Brain pericyte (primary cell): Measurements from ENCODE around the gene DNAJC19.
"Not testable (repeated sequence)": the region's sequence is repeated elsewhere in the genome, so short reads cannot be mapped to it uniquely, and the experiment has no call there.

Experiments used
- DNase-seq: peaks from one replicate; pipeline ENCODE4 v3.0.0-alpha.2; 2012; ENCODE audit warnings: low read depth, low spot score

DNAJC19 gene

DNA sequence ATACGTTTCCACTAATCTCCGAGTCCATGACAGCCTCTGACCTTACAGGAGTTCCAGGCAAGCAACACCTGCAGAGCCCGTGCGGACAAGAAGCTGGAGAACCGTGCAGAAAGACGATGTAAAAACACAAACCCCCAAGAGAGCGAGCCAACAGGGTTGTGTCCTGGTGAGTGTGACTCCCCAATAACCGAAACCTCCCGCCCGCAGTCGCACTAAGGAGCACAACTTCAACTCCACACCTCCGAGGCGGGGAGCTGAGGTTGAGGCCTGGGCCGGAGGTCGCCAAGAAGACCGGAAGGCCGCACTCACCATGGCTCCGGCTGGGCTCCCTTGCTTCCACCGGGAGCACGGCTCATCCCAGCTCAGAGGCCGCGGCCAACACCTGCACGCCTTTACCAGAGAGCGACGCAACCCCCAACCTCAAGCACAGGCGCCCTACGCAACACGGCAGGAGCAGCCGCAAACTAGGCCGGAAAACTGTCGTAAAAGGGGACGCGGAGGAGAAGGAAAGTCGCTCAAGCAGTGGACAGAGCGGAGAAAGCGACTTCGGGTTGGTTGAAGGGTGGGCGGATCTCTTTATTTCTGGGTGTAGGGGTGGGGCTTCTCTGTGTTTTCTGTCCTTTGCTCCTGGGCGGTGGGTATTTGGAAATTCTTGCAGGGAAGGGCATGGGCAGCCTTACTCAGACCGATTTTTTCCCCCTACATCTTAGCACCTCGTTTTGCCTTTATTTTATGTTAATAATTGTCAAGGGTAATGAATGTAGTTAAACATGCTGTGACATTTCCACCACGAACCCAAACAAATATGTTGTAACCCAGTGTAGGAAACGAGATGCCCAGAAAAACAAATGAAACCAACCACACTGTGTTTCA is at the start of gene DNAJC19:
Gene DNAJC19 (minus strand): TSS at position 446 of the 873 bp plus-strand sequence. CDS start 134 bp downstream, at position 312.
- peak; percentile 79 for DNase-seq

- no peak for DNase-seq
Observed at GRCh38 chr3:181030948-181031347, 41.4 kb upstream of the DNAJC19 start.

GRCh38 chr3:181025204-181025603 is 35.7 kb upstream of the DNAJC19 start:
- no peak for DNase-seq

- DNase-seq, result no peak
Observed at GRCh38 chr3:181017690-181018089, 28.2 kb upstream of the DNAJC19 start.

DNA sequence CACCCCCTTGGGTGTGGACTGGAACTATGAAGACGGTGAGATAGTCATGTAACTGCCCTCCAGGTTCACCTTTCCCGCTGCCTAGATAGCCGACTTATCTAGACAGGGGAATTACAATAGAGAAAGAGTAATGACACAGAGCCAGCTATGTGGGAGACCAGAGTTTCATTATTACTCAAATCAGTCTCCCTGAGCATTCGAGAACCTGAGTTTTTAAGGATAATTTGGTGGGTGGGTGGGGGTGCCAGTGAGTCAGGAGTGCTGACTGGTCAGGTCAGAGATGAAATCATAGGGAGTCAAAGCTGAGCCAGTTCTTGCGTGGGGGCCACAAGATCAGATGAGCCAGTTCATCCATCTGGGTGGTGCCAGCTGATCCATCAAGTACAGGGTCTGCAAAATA is 19.7 kb upstream of the DNAJC19 start:
- no peak for DNase-seq

GRCh38 chr3:181008796-181009195 is 19.3 kb upstream of the DNAJC19 start:
- no peak for DNase-seq

DNA sequence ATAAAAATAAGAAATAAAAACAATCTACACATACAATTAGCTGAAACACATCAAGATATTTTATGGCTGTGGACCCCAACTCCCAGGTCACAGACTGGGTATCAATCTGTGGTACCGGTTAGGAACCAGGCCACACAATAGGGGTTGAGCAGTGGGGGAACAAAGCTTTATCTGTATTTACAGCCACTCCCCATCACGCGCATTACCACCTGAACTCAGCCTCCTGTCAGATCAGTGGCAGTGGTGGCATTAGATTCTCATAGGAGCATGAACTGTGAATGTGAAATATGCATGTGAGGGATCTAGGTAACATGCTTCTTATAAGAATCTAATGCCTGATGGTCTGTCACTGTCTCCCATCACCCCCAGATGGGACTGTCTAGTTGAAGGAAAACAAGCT is 17.7 kb upstream of the DNAJC19 start:
- no peak for DNase-seq

DNA sequence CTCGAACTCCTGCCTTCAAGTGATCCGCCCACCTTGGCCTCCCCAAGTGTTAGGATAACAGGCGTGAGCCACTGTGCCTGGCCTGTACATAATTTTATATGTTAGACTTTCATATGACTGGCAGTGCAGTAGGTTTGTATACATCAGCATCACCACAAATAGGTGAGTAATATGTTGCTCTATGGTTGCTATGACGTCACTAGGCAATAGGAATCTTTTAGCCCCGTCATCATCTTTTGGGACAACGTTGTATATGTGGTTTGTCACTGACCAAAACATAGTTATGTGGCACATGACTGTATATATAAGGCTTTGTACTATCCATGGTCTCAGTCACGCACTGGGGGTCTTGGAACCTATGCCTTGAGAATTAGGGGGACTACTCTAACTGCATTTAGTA is 17.0 kb upstream of the DNAJC19 start:
- DNase-seq, result no peak

- not testable (repeated sequence) for DNase-seq
Observed at GRCh38 chr3:181003469-181003868, 13.9 kb upstream of the DNAJC19 start.

DNA sequence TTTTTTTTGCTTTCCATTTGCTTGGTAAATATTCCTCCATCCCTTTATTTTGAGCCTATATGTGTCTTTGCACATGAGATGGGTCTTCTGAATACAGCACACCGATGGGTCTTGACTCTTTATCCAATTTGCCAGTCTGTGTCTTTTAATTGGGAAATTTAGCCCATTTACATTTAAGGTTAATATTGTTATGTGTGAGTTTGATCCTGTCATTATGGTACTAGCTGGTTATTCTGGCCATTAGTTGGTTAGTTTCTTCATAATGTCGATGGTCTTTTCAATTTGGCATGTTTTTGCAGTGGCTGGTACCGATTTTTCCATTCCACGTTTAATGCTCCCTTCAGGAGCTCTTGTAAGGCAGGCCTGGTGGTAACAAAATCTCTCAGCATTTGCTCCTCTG is 12.8 kb upstream of the DNAJC19 start:
- DNase-seq, result not testable (repeated sequence)

DNA sequence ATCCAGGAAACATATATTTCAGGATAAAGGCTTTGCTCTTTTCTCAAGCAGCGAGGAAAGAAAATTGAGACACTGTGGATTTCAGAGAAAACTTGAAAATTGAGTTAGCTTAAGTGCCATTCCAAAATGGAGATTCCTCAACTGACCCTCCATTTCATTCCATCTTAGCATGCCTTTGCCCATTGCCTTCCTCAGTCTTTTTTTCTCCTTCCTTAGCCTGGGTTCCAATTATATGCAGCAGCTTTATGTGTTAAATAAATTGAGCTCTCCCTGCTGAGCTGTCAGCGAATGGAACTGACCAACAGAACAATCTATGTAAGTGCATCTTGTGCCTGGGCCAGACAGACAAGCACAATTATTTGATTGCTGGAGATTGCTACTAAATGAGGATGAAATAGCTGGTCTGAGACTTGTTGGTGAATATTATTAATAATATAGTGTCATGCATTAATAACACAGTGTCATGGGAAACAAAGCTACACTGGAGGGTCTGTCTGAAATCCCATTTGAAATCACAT is 6.9 kb upstream of the DNAJC19 start:
- no peak for DNase-seq

- no peak for DNase-seq
Observed at GRCh38 chr3:180990505-180990904, 969 bp upstream of the DNAJC19 start.

- DNase-seq, result no peak
Observed at GRCh38 chr3:180987344-180987743, 2.2 kb downstream of the DNAJC19 start.

DNA sequence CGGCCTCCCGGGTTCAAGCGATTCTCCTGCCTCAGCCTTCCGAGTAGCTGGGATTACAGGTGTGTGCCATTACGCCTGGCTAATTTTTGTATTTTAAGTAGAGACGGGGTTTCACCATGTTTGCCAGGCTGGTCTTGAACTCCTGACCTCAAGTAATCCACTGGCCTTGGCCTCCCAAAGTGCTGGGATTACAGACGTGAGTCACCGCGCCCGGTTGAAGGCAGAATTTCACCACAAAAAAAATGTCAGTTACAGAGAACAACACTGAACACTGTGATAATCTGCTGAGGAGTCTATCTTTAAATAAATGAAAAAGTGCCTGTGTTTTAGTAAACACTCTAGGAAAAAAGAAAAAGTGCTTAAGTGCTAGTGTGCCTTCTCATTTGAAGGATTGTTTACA is 3.2 kb downstream of the DNAJC19 start:
- not testable (repeated sequence) for DNase-seq

DNA sequence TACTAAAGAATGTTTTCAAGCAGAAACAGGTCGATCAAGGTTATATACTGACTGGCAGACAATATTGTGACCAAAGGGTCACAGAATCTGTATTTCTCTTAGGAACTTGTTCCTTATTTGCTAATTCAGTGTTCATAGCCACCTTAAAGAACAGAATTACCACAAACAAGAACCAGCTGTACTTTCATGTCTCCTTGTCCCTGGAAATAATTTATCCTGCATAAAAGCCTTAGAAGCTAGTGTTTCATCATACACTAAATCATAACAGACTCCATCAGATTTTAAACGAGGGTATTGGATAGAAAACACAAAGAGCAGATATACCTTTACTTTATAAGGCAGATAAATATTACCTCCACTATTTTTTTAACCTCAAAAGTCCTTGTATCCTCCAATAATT is 6.4 kb downstream of the DNAJC19 start:
- no peak for DNase-seq

DNA sequence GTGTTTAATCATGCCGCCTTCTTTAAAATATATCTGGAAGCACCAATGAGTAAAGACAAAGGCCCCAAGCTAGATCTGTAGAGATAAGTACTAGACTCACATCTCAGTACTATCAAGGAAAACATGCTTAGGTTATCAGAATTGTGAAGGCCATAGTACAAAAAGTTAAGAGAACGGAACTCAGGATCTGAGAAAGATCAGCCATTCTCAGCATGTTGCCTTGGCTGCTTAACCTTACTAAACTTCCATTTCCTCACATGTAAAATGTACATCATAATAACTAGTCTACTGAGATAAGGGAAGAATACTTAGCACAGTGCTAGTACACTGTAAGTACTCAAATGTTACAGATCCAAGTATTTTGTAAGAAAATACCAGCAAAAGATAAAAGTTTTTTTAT is 7.6 kb downstream of the DNAJC19 start:
- DNase-seq, result no peak

DNA sequence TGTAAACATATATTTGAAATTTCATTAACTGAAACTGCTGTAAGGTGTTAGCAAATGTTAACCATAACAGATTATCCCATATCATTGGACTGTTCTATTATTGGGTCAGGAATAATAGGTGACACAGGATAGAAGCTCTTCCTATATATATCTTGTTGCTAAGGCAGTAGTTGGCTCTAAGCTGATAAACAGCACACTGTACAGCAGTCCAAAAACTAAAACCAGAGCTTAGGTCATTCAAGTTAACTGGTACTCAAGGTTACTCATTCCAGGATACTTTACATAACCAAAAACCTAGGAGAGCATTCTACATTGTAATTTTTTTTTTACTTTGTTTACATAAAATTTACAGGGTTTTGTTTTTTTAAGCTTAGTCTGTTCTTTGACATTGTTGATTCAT is 8.9 kb downstream of the DNAJC19 start:
- no peak for DNase-seq

DNA sequence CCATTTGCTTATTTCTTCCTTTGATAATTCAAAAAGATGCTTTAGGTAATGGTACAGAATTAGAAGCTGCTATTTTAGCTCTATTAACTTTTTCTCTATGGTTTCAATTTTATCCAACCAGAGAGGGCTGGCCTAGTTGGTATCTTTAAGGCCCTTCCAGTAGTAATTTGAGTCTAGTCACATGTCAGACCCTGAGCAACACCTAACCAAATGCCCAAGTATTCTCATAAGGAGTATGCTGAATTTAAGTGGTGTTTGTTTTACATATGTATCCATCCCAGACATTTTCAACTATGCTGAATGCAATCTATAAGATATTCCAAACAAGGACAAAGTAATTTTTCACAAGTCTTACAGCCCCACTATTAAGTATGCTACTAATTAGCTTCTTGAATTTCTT is 9.6 kb downstream of the DNAJC19 start:
- DNase-seq, result no peak

DNA sequence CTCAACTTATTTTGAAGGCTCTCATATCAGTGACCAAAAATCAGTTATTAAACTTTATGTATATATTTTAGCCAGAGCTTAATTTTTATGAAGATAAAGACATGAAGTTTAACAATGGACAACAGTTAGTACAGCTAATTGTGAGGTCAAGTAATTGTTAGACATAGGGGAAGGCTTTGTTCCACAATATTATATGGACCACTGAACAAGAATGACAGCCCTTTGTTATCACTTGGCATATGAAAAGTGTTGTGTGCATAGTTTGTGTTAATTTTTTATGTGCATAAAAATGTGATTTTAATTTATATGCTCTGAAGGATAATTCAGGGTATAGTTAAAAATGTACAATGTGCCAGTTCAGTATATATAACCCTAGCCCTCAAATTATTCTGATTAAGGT is 12.0 kb downstream of the DNAJC19 start:
- DNase-seq, result no peak

- DNase-seq, result no peak
Observed at GRCh38 chr3:180974286-180974685, 15.2 kb downstream of the DNAJC19 start.

GRCh38 chr3:180973543-180973942 is 16.0 kb downstream of the DNAJC19 start:
- DNase-seq, result no peak

- no peak for DNase-seq
Observed at GRCh38 chr3:180970931-180971330, 18.6 kb downstream of the DNAJC19 start.

DNA sequence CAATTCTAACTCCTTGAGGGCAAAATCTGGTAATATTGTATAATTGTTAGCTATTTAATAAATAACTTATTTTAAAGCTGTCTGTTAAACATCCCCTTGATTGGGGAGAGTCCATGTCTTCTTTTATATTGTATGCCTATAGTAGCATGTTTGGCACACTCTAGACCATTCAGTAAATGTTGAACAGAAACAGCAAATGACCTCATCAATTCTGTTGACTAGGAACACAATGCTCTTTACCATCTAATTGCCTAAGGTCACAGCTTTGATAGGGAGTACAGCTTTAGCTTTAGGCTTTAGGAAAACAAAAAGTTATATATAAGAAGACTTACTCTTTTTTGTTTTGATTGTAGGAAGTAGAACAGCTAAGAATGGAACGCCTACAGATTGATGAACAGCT is 27.0 kb downstream of the DNAJC19 start:
- DNase-seq, result no peak
